Anterior cingulate cortex (tissue), 58 donors: ENCODE measurements around the gene HS1BP3.

Experiments used
- DNase-seq, 58 donors: peaks; one replicate each; lab custom pipeline; 2025; lab: John Stamatoyannopoulos, UW

Gene HS1BP3

GRCh38 chr2:20664431-20665242 lies 13.7 kb upstream of the HS1BP3 start:
- DNase-seq, result no peak

DNA sequence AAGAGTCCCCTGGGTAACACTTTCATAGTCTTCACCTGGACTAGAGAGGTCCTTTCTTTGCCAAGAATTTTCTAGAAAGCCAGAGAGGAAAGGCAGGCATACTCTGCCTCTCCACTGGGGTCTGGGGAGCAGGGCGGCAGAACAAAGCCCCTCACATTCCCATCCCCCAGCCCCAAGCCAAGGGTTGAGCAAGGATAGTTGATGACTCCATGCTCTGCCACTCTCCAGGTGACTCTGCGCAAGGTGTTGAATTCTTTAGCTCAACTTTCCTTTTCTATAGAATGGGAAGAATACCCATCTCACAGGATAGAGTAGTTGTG lies 13.1 kb upstream of the HS1BP3 start:
- DNase-seq, result no peak

DNA sequence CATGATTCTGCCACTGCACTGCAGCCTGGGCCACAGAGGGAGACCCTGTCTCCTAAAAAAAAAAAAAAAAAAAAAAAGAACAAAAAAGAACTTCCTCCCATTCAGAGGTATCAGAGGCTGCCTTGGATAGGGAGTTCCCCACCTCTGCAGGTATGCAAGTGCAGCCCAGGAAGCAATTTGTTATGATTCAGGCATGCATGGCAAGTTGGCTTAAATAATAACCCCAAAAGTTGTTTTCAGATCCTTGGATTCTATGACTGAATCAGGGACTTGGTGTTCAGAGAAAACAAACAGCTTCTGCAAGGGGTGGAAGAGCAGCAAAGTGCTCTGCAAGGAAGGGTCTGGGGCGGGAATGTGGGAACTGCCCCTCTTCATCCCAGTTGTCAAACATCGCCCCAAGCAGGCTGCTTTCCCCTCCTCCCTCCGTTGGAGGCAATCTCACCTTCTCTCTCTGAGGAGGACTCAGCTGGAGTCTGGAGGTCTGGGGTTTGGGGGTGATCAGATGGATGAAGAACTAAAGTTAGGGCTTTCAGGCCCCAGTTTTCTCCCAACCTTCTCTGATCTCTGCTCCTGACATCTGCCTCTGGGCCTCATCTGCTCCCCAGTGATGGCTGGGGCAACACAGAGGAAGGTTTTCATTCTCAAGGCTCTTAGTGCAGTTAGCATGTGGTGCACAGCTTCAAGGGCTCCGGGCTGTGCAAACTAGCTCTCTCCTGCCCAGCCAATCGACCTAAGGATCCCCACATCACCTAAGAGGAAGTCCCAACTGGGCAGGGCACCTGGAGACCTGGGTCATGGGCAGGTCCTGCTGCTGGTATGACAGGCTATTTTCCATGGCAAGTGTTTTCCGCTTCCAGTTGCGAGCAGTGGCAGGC lies 12.5 kb upstream of the HS1BP3 start:
- DNase-seq, result no peak

DNA sequence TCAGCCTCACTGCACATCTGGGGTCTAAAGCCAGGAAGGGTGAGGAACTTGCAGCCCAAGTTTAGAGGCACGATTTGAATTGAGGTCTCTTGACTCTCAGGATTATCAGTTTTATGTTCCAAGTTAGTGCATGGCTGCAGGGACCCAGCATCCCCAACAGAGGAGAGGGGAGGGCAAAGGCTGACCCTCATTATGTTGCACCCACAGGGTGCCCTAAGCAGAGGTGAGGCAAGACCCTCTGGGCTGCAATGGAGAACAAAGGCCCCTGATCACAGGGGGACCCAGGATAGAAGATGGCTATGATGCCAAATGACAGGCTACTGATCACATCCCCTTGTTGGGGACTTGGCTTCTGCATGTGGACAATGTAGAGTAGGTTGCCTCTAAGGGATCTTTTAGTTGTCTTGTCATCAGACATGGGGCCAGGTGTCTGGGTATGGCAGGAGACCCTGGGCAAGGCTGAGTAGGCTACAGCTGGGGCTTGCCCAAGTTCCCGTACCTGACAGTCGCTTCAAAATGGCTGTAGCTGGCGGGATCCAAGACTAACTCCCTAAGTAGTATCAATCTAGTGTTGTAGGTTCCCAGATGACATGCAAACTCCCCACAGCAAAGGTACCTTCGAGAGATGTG lies 11.5 kb upstream of the HS1BP3 start:
- DNase-seq, result no peak

DNA sequence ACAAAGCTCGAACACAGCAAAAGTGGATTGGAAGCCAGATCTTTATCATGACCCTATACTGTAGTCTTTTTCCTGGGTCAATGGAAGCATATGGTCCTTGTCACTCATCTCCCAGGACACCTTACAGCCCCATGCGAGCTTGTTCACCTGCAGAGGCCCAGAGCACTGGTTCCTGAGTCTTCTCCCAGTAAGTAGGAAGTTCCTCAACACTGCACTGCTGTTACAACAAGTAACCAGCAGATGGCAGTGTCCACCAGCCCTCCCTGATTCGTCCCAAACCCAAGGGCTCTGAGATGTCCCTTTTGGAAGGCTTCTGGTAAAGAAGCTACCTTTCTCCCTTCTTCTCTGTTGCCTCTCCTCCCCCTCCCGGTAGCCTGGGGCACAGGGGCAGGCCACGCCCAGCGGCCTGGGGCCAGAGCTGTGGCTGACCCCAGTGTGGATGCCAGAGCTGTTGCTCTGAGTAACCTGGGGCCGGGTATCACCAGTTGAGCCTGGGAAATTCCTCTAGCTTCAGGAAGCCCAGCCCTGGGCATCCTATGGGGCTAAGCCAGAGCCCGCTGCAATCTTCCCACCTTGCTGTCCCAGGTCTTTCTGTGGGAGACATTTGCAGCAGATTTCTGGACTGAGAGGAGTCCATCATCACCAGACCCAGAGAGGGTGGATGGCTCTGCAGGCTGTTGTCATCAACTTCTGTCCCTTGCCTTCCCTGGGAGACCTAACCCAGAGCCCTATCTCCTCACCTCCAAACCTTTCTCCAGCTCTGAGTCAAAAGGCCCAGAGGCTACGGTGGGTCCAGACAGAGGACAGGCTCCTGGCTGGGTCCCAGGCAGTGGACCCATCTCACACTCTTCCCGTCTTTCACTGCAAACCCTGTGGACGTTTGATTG lies 10.8 kb upstream of the HS1BP3 start:
- peak in 45 of 58 donors; percentile 16 to 70 (median 35) for DNase-seq

DNA sequence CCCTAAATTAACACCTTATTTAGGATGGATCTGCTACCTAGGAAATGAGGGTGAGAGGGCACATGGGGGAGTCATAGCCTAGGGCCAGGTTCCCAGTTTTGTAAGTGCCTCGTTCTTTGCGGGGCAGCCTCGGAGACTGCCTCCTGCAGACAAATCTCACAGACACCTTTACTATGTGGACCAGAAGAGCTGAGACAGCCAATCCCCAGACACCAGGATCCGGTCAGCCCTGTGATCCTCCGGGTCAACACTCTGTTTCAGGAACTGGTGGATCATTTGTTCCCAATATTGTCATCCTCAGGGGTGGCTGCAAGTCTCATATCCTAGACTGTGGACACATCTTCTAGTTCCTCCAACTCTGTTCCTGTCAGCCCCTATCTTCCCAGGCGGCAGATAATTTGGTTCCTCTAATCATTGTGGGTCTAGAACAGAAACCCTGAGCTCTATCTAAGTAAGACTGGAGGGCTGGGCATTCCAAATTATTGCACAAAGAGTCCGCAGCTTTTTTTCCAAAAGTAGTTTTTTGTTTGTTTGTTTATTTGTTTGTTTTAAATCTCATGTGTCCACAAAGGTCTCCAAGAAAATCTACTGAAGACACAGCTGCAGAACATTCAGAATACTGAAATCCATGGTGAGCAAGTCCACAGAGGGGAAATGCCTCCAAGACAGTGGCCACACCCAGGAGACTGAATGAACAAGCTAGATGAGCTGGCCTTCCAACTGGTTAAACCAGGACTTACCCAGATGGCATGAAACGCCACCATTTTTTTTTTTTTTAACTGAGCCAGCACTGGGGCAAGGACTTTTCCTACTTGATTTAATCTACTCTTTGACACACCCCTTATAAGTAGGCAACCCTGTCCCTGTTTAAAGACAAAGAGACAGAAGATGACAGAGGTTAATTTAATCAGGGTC lies 9.9 kb upstream of the HS1BP3 start:
- no peak for DNase-seq

- DNase-seq, result no peak
These were observed 6.8 kb upstream of the HS1BP3 start for GRCh38 chr2:20657522-20658235.

DNA sequence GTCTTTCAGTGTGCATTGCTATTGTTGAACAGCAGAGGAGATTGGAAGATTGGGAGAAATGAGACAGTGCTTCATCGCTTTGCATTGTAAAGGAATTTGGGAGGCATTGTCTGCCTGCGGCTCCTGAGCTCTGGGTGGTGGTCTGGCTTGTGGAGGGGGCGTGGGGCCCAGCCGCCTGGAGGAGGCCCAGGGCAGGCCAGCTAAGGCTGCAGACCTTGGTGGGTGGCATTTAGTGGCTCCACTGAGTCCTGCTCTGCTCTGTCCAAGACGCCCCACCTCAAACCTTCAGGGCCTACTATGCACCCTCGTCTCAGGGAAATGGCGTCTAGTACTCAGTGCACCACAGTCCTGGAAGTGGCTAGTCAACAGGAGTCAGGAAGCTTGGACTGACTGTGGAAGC lies 5.7 kb upstream of the HS1BP3 start:
- DNase-seq, result no peak

DNA sequence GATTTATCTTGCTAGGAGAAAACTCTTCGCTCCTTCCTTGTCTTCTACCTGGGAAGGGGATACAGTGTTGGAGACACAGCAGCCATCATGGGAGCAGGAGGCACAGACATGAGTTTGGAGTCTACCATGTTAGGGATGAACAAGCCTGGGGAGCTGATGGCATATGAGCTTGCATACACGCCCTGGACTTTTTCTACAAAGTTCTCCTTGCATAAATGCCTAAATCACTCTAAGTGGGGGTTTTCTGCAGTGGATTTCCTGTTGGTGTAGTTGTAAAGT lies 3.6 kb upstream of the HS1BP3 start:
- no peak for DNase-seq

DNA sequence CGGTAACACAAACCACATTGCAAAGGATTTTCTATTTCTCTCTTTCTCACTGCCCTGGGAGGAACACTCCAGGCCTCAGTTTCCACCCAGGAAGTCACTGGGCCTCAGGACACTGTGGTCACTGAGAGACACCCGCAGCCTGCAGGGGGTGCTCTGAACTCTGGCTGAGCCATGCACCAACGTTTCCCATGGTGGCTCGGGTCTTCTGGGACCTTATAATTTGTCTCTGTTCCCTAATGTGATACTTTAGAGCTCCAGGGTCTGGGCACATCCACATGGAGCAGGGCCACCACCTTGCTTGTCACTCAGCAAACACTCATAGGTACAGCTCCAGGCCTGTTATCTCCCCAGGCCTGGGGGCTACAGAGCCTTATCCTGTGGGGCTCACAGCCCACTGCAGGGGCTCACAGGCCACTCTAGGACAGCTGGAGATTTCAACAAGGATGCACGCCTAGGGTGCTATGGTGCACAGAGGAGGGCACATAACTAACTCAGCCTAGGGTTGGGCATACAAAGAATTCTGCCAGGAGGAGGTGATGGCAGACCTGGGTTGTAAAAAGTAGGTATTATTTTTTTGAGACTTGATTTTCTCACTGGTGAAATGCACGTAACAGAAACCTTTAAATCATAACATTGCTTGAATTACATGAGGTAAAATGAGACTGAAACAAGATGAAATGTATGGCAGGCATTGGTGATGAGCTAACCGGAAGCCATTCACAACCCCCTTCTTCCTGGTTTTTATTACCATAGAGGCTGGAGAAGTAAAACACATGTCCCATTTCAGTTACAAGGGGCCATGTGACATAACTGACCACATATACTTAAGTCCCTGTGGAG lies 3.0 kb upstream of the HS1BP3 start:
- DNase-seq, result no peak

- no peak for DNase-seq
These were observed 2.0 kb upstream of the HS1BP3 start for GRCh38 chr2:20652673-20653575.

DNA sequence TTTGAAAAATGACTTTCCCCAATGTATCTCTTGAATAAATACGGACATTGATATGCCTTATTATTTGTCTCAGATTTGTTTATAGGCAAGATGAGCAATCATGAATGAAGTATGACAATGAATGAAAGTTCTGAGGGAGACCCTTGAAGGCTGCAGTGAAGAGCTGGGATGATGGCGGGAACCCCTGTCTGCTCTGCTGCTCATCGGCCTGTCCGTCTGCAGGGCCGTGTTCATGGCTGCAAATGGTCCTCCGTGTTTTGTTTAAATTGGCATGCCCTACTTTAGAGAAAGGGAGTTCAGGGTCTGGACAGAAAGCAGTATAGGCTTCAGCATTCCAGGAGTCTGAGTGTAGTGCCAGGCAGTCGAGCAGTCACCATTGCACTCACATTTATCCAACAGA lies 1.2 kb upstream of the HS1BP3 start:
- DNase-seq, result no peak

GRCh38 chr2:20651731-20652099 lies 817 bp upstream of the HS1BP3 start:
- no peak for DNase-seq

DNA sequence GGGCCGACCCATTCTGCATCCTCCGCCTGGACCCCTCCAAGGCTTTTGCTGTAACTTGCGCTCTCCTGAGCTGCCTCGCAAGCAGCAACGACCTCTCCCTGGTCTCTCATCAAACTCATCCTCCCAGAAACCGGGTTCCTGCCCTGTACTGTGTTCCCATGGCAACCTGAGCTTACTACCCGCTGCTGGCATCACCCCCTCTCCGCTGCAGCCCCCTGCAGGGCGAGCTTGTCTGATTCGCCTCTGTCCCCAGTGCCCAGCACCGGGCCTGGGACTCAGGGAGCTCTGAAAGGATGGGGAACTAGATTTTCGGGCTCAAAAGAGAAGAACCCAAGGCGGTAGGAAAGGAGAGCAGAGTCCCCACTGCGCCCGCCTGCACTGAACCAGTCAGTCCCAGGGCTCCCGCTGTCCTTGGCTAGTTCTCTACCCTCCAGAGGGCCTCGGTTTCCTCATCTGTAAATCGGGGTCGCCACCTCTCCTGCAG lies 463 bp downstream of the HS1BP3 start:
- DNase-seq, result peak in 23 of 58 donors; percentile 19 to 73 (median 51)

DNA sequence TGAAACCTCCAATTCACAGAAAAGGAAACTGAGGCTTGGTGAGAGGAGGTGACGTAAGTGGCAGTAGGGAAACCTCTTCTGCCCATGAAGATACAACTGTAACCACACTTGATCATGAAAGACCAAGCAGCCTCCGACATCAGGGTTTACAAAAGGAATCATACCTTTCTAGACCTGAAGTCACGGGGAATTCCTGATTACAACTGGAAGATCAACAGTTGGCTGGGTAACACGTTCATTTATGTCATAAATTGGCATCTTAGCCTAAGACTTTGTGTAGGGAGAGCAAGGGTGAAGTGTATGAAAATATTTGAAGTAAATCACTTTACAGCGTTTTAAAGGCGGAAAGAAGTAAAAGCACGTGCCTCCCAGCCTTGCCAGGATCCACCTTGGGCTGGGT lies 922 bp downstream of the HS1BP3 start:
- DNase-seq, result no peak

- peak in 1 of 58 donors; percentile 10 for DNase-seq
These were observed 1.3 kb downstream of the HS1BP3 start for GRCh38 chr2:20649576-20649975.

DNA sequence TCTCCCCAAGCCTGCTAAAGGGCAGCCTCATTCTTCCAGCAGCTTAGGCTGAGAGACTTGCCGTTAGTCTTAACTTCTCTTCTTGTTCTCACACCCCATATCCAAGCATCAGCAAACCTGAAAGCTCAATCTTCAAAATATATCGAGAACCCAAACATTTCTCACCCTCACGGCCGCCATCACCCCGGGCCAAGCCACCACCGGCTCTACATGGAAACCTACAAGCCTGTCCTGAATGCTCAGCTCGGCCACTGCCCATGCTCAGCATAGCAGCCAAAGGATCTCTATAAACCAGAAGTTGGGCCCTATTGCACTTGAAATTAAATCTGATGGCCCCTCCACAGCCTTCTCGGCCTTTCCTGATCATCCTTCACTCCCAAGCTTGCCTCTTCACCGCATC lies 2.1 kb downstream of the HS1BP3 start:
- DNase-seq, result no peak
